Right renal cortex interstitium (tissue), 3 donors: ENCODE results near the gene FAM168A. TPM values are rescaled to one million over a fixed set of nuclear protein-coding genes. Genes with fewer than 3 reads are reported as not detected.

ENCODE experiments used
- DNase-seq, 3 donors: peaks; one replicate each; pipeline ENCODE4 v3.0.0-alpha.2; 2013; ENCODE audit warnings: low read depth in 3 of 3, low spot score in 2 of 3
- polyA plus RNA-seq, 3 donors: library from polyadenylated mRNA; unstranded; fragments of 120-200 nt; gene quantifications; one replicate each; pipeline ENCODE4 v1.2.1, GENCODE V29; 2013; ENCODE audit not compliant: insufficient read length in 3 of 3

Gene FAM168A
- polyA plus RNA-seq, 3 donors: 40.3 to 43.6 (median 40.4) TPM

GRCh38 chr11:73393011-73393380 is 204.9 kb downstream of the FAM168A start:
- no peak for DNase-seq

GRCh38 chr11:73392108-73393010 is 205.6 kb downstream of the FAM168A start:
- no peak for DNase-seq

- DNase-seq: no peak
Measured at GRCh38 chr11:73391665-73392064, 206.2 kb downstream of the FAM168A start.

GRCh38 chr11:73390601-73391565 is 207.0 kb downstream of the FAM168A start:
- no peak for DNase-seq

- DNase-seq: no peak
Measured at GRCh38 chr11:73389916-73390315, 208.0 kb downstream of the FAM168A start.

- DNase-seq: no peak
Measured at GRCh38 chr11:73389134-73389525, 208.8 kb downstream of the FAM168A start.

- DNase-seq: no peak
Measured at GRCh38 chr11:73388265-73389133, 209.4 kb downstream of the FAM168A start.

GRCh38 chr11:73387594-73388264 is 210.2 kb downstream of the FAM168A start:
- peak in 1 of 3 donors; percentile 29 for DNase-seq

GRCh38 chr11:73386546-73386945 is 211.4 kb downstream of the FAM168A start:
- DNase-seq: no peak

- DNase-seq: no peak
Measured at GRCh38 chr11:73386016-73386415, 211.9 kb downstream of the FAM168A start.

- no peak for DNase-seq
Measured at GRCh38 chr11:73384872-73385689, 212.8 kb downstream of the FAM168A start.

- DNase-seq: no peak
Measured at GRCh38 chr11:73384531-73384871, 213.4 kb downstream of the FAM168A start.

GRCh38 chr11:73384125-73384441 is 213.8 kb downstream of the FAM168A start:
- DNase-seq: no peak

GRCh38 chr11:73383249-73384124 is 214.4 kb downstream of the FAM168A start:
- DNase-seq: no peak

GRCh38 chr11:73382747-73383146 is 215.2 kb downstream of the FAM168A start:
- no peak for DNase-seq

- DNase-seq: no peak
Measured at GRCh38 chr11:73382183-73382582, 215.7 kb downstream of the FAM168A start.

GRCh38 chr11:73381589-73381988 is 216.3 kb downstream of the FAM168A start:
- no peak for DNase-seq

GRCh38 chr11:73380897-73381410 is 217.0 kb downstream of the FAM168A start:
- no peak for DNase-seq
